ENCODE data around the gene APLP1. TPM values are rescaled to one million over a fixed set of nuclear protein-coding genes. Genes with fewer than 3 reads are reported as not detected.

The APLP1 gene
- total RNA-seq, 1 experiment from 2014 or later, result 2.0 TPM

DNA sequence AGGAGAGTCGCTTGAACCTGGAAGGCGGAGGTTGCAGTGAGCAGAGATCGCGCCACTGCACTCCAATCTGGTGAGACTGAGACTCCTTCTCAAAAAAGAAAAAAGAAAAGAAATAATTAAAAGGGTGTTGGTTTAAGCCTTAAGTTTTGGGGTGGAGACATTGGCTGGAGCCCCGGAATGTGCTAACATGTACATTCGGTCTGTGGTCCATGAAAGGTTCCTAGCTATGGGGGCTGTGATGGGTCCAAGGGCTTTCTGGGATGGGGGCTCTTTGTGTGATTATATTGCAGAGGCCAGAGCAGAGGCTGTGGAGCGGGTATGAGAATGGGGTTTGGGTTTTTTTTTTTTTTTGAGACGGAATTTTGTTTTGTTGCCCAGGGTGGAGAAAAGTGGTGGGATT, 17.5 kb downstream of the APLP1 start:
- POLR2A ChIA-PET (ENCODE audit: unreplicated experiment), result no interaction called here
- DNase-seq, result no peak
- Histone ChIP-seq H4K20me1 (ENCODE audit: insufficient read depth) (no peaks in the 10 kb centered on the region), H3K9me3 (ENCODE audit: insufficient read depth, low read depth) (no peaks in the 10 kb centered on the region), H2AFZ (no peak overlapping the region), H3K79me2 (ENCODE audit: low read depth) (no peaks in the 10 kb centered on the region), H3K27ac (no peak overlapping the region), H3K4me2 (no peak overlapping the region), H3F3A (ENCODE audit: insufficient read depth, low read depth) (no peaks in the 10 kb centered on the region), H3K4me3 (no peak overlapping the region), H3K27me3 (ENCODE audit: insufficient read depth, low read depth) (no peaks in the 10 kb centered on the region), H3K36me3 (ENCODE audit: low read depth) (no peaks in the 10 kb centered on the region), H3K4me1 (replicated peaks; ENCODE audit: insufficient read depth) (no peaks in the 10 kb centered on the region), H3K9me2 (ENCODE audit: insufficient read depth) (no peaks in the 10 kb centered on the region)
- CTCF ChIA-PET, result interaction anchor here (0.6 kb wide), 1 partner anchor 102 kb away, joined by 5 read pairs; no protein-coding TSS in a partner anchor
- no peak for TF ChIP-seq EZH2 (IDR thresholded peaks at IDR 0.05; ENCODE audit: low read depth)
- TF ChIP-seq, protein P1, sequence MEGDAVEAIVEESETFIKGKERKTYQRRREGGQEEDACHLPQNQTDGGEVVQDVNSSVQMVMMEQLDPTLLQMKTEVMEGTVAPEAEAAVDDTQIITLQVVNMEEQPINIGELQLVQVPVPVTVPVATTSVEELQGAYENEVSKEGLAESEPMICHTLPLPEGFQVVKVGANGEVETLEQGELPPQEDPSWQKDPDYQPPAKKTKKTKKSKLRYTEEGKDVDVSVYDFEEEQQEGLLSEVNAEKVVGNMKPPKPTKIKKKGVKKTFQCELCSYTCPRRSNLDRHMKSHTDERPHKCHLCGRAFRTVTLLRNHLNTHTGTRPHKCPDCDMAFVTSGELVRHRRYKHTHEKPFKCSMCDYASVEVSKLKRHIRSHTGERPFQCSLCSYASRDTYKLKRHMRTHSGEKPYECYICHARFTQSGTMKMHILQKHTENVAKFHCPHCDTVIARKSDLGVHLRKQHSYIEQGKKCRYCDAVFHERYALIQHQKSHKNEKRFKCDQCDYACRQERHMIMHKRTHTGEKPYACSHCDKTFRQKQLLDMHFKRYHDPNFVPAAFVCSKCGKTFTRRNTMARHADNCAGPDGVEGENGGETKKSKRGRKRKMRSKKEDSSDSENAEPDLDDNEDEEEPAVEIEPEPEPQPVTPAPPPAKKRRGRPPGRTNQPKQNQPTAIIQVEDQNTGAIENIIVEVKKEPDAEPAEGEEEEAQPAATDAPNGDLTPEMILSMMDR (conservative IDR thresholded peaks at IDR 0.05), result no peak
- no TSS peak for BruUV-seq (replicated peaks)
- intact Hi-C loops (cut with micrococcal nuclease; ENCODE audit: unreplicated experiment), result no loop called here

DNA sequence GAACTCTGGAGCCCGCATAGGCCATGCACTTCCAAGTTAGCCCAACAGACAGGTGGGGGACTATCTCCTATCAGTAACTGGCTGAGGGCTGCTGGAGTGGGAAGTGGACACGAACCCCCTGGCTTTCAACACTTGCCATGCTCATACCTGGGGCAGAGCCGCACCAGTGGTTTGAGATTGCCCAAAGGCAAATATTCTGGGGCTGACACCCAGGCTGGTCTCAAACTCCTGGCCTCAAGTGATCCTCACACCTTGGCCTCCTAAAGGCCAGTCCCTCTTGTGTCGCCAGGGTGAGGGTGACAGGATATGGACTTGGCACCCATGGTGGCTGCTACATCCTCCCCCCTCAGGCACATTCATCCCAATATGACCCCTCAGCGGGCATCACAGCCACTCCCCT, 18.8 kb downstream of the APLP1 start:
- Histone ChIP-seq H3K9me2 (ENCODE audit: insufficient read depth) (no peaks in the 10 kb centered on the region), H3K4me1 (replicated peaks; ENCODE audit: insufficient read depth) (no peaks in the 10 kb centered on the region), H3K27ac (no peak overlapping the region), H3K27me3 (ENCODE audit: insufficient read depth, low read depth) (no peaks in the 10 kb centered on the region), H3K79me2 (ENCODE audit: low read depth) (no peaks in the 10 kb centered on the region), H4K20me1 (ENCODE audit: insufficient read depth) (no peaks in the 10 kb centered on the region), H3K4me3 (no peak overlapping the region), H2AFZ (no peak overlapping the region), H3K9me3 (ENCODE audit: insufficient read depth, low read depth) (no peaks in the 10 kb centered on the region), H3K4me2 (no peak overlapping the region), H3K36me3 (ENCODE audit: low read depth) (no peaks in the 10 kb centered on the region), H3F3A (ENCODE audit: insufficient read depth, low read depth) (no peaks in the 10 kb centered on the region)
- TF ChIP-seq, protein P1 (conservative IDR thresholded peaks at IDR 0.05), result no peak
- no peak for TF ChIP-seq EZH2 (IDR thresholded peaks at IDR 0.05; ENCODE audit: low read depth)
- POLR2A ChIA-PET (ENCODE audit: unreplicated experiment), result no interaction called here
- intact Hi-C loops (cut with micrococcal nuclease; ENCODE audit: unreplicated experiment), result no loop called here
- no TSS peak for BruUV-seq (replicated peaks)
- DNase-seq, result no peak
- CTCF ChIA-PET, result no interaction called here

DNA sequence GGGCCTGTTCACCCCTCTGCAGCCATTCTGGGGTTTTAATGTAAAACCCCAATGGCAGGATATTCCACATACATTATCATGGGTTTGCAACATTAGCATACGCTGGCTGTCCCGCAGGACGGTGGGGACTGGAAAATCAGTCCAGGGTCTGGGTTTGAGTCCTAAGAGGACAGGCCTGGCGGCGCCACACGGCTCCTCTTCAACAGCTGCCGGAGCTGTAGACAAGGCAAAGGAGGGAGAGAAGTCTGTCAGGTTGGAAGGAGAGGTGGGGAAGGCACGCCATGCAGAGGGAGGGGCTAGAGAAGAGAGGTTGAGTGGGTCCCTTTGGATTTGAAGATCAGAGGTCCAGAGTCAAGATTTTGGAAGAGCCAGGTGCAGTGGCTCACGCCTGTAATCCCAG, 20.0 kb downstream of the APLP1 start:
- Histone ChIP-seq H2AFZ (no peak overlapping the region), H3K4me1 (replicated peaks; ENCODE audit: insufficient read depth) (no peaks in the 10 kb centered on the region), H3K4me3 (no peak overlapping the region), H3K9me2 (ENCODE audit: insufficient read depth) (no peaks in the 10 kb centered on the region), H4K20me1 (ENCODE audit: insufficient read depth) (no peaks in the 10 kb centered on the region), H3K36me3 (ENCODE audit: low read depth) (0 out of 2 replicates have a peak, but pooled peaks cover 6% of the 10 kb centered on the region), H3K27ac (no peak overlapping the region), H3K4me2 (no peak overlapping the region), H3K9me3 (ENCODE audit: insufficient read depth, low read depth) (no peaks in the 10 kb centered on the region), H3F3A (ENCODE audit: insufficient read depth, low read depth) (no peaks in the 10 kb centered on the region), H3K27me3 (ENCODE audit: insufficient read depth, low read depth) (no peaks in the 10 kb centered on the region), H3K79me2 (ENCODE audit: low read depth) (no peaks in the 10 kb centered on the region)
- intact Hi-C loops (cut with micrococcal nuclease; ENCODE audit: unreplicated experiment), result no loop called here
- CTCF ChIA-PET, result no interaction called here
- POLR2A ChIA-PET (ENCODE audit: unreplicated experiment), result no interaction called here
- DNase-seq, result no peak
- no TSS peak for BruUV-seq (replicated peaks)
- TF ChIP-seq, protein P1 (conservative IDR thresholded peaks at IDR 0.05), result no peak
- TF ChIP-seq EZH2 (IDR thresholded peaks at IDR 0.05; ENCODE audit: low read depth), result no peak
